B cell (primary cell): ENCODE results near the gene CHD5.

Experiments
- EZH2 ChIP-seq: IDR thresholded peaks from 2 replicates; pipeline ENCODE4 v1.6.1; 2012; ENCODE audit warnings: borderline replicate concordance, low read depth, mild to moderate bottlenecking, moderate library complexity, low read length; ENCODE audit not compliant: insufficient read depth, poor library complexity, severe bottlenecking
- TF ChIP-seq, protein P1 (sequence below): fragments of 200-600 bp; IDR thresholded peaks from one replicate; pipeline ENCODE4 v1.8.0; 2022; ENCODE audit warnings: antibody characterized with exemption, mild to moderate bottlenecking

DNA sequence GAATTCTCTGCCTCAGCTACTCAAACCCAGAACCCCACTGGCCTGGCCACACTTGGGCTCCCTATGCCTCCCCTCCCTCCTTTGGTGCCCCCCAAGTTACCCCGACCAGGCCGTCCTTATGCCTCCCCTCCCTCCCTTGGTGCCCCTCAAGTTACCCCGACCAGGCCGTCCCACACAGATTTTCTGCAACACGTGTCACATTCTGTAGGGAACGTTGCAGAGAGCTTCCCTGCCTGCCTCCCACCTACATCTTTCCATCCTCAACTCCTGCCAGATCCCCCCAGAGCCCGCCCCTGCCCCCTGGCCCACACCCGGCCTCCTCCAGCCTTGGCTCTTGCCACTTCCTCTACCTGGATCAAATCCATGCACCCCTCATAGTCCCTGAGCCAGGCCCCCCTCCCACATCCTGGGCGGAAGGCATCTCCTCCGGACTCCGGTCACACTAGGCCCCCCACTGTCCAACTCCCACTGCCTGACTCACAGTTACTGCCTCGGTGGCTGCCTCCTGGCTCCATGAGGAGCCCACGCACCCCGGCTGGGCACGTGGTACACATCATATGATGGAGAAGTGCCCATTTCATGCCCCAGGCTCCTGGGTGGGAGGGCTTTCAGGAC is 93.3 kb downstream of the CHD5 start:
- TF ChIP-seq EZH2 = no peak
- TF ChIP-seq, protein P1, sequence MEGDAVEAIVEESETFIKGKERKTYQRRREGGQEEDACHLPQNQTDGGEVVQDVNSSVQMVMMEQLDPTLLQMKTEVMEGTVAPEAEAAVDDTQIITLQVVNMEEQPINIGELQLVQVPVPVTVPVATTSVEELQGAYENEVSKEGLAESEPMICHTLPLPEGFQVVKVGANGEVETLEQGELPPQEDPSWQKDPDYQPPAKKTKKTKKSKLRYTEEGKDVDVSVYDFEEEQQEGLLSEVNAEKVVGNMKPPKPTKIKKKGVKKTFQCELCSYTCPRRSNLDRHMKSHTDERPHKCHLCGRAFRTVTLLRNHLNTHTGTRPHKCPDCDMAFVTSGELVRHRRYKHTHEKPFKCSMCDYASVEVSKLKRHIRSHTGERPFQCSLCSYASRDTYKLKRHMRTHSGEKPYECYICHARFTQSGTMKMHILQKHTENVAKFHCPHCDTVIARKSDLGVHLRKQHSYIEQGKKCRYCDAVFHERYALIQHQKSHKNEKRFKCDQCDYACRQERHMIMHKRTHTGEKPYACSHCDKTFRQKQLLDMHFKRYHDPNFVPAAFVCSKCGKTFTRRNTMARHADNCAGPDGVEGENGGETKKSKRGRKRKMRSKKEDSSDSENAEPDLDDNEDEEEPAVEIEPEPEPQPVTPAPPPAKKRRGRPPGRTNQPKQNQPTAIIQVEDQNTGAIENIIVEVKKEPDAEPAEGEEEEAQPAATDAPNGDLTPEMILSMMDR = no peak
